A549 (cell line): ENCODE measurements around the gene UGT1A5. TPM values are rescaled to one million over a fixed set of nuclear protein-coding genes. Genes with fewer than 3 reads are reported as not detected.

Source experiments
- ATAC-seq, 2 experiments: fragments of 200-7000 bp in 1 of 2; fragments of >200 bp in 1 of 2; cut with Nextera tagmentation in 1 of 2; cut with Tn5 transposase in 1 of 2; 3 replicates each; pipeline versions ENCODE4 v1.8.0 to v1.9.1; 2018 to 2020; ENCODE audit warnings: mild to moderate bottlenecking in 1 of 2, moderate library complexity in 1 of 2
- CTCF ChIA-PET: fragments of 300-600 bp; sonication (Branson Sonifier 250); formaldehyde crosslinking; extraction: SDS; loops from one replicate; lab custom pipeline; 2021; ENCODE audit warnings: antibody characterized with exemption, inconsistent platforms; lab: Yijun Ruan, JAX
- POLR2A ChIA-PET: fragments of 350-600 bp; formaldehyde crosslinking; extraction: SDS; loops from one replicate; lab custom pipeline; 2021; ENCODE audit warnings: antibody characterized with exemption, inconsistent platforms; lab: Yijun Ruan, JAX
- DNase-seq, 2 experiments: peaks; one replicate each; pipeline versions ENCODE4 v3.0.0 to v3.0.0-alpha.2; 2011 to 2016; ENCODE audit warnings: low read depth in 1 of 2, low spot score in 1 of 2
- FAIRE-seq: peaks from 2 replicates; lab custom pipeline; 2011; peaks lifted over from hg19 to GRCh38; lab: Jason Lieb, UNC
- H3K27ac ChIP-seq, 2 experiments: fragments of >200 bp; sonication (Bioruptor Twin); formaldehyde crosslinking; 3 replicates each; pipeline ENCODE4 v1.5.1; 2016 to 2017
- H3K4me1 ChIP-seq: fragments of >200 bp; sonication (Bioruptor Twin); formaldehyde crosslinking; 3 replicates; pipeline ENCODE4 v1.6.1; 2016
- H3K4me2 ChIP-seq: fragments of >200 bp; sonication (Bioruptor Twin); formaldehyde crosslinking; 3 replicates; pipeline ENCODE4 v1.6.1; 2016
- H3K4me3 ChIP-seq: fragments of >200 bp; sonication (Bioruptor Twin); formaldehyde crosslinking; 3 replicates; pipeline ENCODE4 v1.5.1; 2016
- H3K9me3 ChIP-seq: fragments of >200 bp; sonication (Bioruptor Twin); formaldehyde crosslinking; 3 replicates; pipeline ENCODE4 v1.6.1; 2016
- BHLHE40 ChIP-seq: IDR thresholded peaks from 2 replicates; pipeline ENCODE4 v1.6.1; 2012; ENCODE audit warnings: low read depth, low read length, inconsistent platforms
- CBX2 ChIP-seq: fragments of 200-600 bp; sonication (generic); IDR thresholded peaks from 2 replicates; pipeline ENCODE4 v1.6.1; 2016; ENCODE audit warnings: low read depth, mild to moderate bottlenecking, borderline replicate concordance
- CHD2 ChIP-seq: fragments of 150-350 bp; IDR thresholded peaks from 2 replicates; pipeline ENCODE4 v1.6.1; 2014; ENCODE audit warnings: low read length; ENCODE audit not compliant: partially characterized antibody
- FOSL2 ChIP-seq, 2 experiments: fragments of 450-650 bp in 1 of 2; fragments of >200 bp in 1 of 2; sonication (Bioruptor Twin) in 1 of 2; formaldehyde crosslinking; IDR thresholded peaks; 2 replicates each; pipeline versions ENCODE4 v1.5.0 to v1.6.1; 2016 to 2020; ENCODE audit warnings: mild to moderate bottlenecking in 1 of 2, moderate library complexity in 1 of 2
- GATA3 ChIP-seq: IDR thresholded peaks from 2 replicates; pipeline ENCODE4 v1.6.1; 2012; ENCODE audit warnings: borderline replicate concordance
- HDAC2 ChIP-seq: fragments of 200-600 bp; sonication (generic); IDR thresholded peaks from 2 replicates; pipeline ENCODE4 v1.6.1; 2016
- HEYL ChIP-seq: fragments of 250-450 bp; sonication (Bioruptor Pico); IDR thresholded peaks from 2 replicates; pipeline ENCODE4 v1.8.0; 2021; ENCODE audit warnings: mild to moderate bottlenecking, moderate library complexity
- HOXB13 ChIP-seq: fragments of 250-450 bp; sonication (Bioruptor Pico); IDR thresholded peaks from 2 replicates; pipeline ENCODE4 v1.5.0; 2020; ENCODE audit warnings: low read depth, mild to moderate bottlenecking, moderate library complexity
- JUNB ChIP-seq: fragments of >200 bp; sonication (Bioruptor Twin); formaldehyde crosslinking; IDR thresholded peaks from 2 replicates; pipeline ENCODE4 v1.6.1; 2016
- MAFK ChIP-seq: fragments of 450-650 bp; IDR thresholded peaks from 2 replicates; pipeline ENCODE4 v1.6.1; 2014; ENCODE audit not compliant: partially characterized antibody
- NFE2L2 ChIP-seq: fragments of 150-350 bp; conservative IDR thresholded peaks from 2 replicates; pipeline ENCODE4 v1.6.1; 2014; ENCODE audit warnings: low read length
- PHF8 ChIP-seq: fragments of 200-600 bp; sonication (generic); IDR thresholded peaks from 2 replicates; pipeline ENCODE4 v1.6.1; 2016; ENCODE audit warnings: low read depth, mild to moderate bottlenecking, antibody characterized with exemption, moderate library complexity, borderline replicate concordance
- RAD21 ChIP-seq, 2 experiments: fragments of >200 bp in 1 of 2; sonication (Bioruptor Twin) in 1 of 2; formaldehyde crosslinking in 1 of 2; IDR thresholded peaks in 1 of 2; conservative IDR thresholded peaks in 1 of 2; 2 replicates in 1 of 2; 3 replicates in 1 of 2; pipeline ENCODE4 v1.6.1; 2012 to 2018; ENCODE audit warnings: inconsistent platforms in 1 of 2
- RCOR1 ChIP-seq: fragments of 150-350 bp; IDR thresholded peaks from 2 replicates; pipeline ENCODE4 v1.6.1; 2014; ENCODE audit warnings: antibody characterized with exemption, low read length, low read depth
- RFX5 ChIP-seq: fragments of 450-650 bp; IDR thresholded peaks from 2 replicates; pipeline ENCODE4 v1.7.1; 2014; ENCODE audit warnings: antibody characterized with exemption, mild to moderate bottlenecking, moderate library complexity
- SMC3 ChIP-seq: fragments of >200 bp; sonication (Bioruptor Twin); formaldehyde crosslinking; IDR thresholded peaks from 3 replicates; pipeline ENCODE4 v1.6.1; 2018; ENCODE audit warnings: inconsistent platforms
- SREBF2 ChIP-seq: fragments of 450-650 bp; IDR thresholded peaks from 2 replicates; pipeline ENCODE4 v1.6.1; 2014; ENCODE audit warnings: mild to moderate bottlenecking, moderate library complexity
- TFCP2L1 ChIP-seq: fragments of 250-450 bp; sonication (Bioruptor Pico); IDR thresholded peaks from 2 replicates; pipeline ENCODE4 v1.5.0; 2021; ENCODE audit warnings: mild to moderate bottlenecking
- TP53 ChIP-seq: fragments of 250-450 bp; sonication (Bioruptor Pico); IDR thresholded peaks from 2 replicates; pipeline ENCODE4 v1.5.0; 2021; ENCODE audit warnings: mild to moderate bottlenecking, moderate library complexity
- ZC3H11A ChIP-seq: fragments of 450-650 bp; IDR thresholded peaks from 2 replicates; pipeline ENCODE4 v1.6.1; 2014; ENCODE audit warnings: antibody characterized with exemption, mild to moderate bottlenecking
- ZSCAN20 ChIP-seq: fragments of 250-450 bp; sonication (Bioruptor Pico); IDR thresholded peaks from 2 replicates; pipeline ENCODE4 v1.8.0; 2022; ENCODE audit warnings: mild to moderate bottlenecking, moderate library complexity
- WGBS: methylation state at CpG from one replicate; pipeline ENCODE4 v1.1.6; 2017; ENCODE audit errors: missing lambda C conversion rate; 5-methylcytosine and 5-hydroxymethylcytosine counted together
- polyA plus RNA-seq, 4 experiments: library from polyadenylated mRNA; depleted of rRNA in 3 of 4; stranded (reverse); fragments of >200 nt; fragmentation: RNase III in 1 of 4; extraction: RNeasy Plus Mini Kit Qiagen cat#74134 plus additional on column Dnase treatment in 1 of 4; gene quantifications; 2 replicates in 3 of 4; 3 replicates in 1 of 4; pipeline ENCODE4 v1.2.3, GENCODE V29; 2011 to 2017
- TF ChIP-seq, protein P1 (sequence below): fragments of 250-450 bp; sonication (Bioruptor Pico); IDR thresholded peaks from 2 replicates; pipeline ENCODE4 v1.5.0; 2021; ENCODE audit warnings: mild to moderate bottlenecking, moderate library complexity, borderline replicate concordance
- TF ChIP-seq, protein P2 (sequence below): fragments of 150-350 bp; IDR thresholded peaks from 2 replicates; pipeline ENCODE4 v1.6.1; 2014; ENCODE audit warnings: low read depth, mild to moderate bottlenecking, low read length
- TF ChIP-seq, protein P3 (sequence below): fragments of 450-650 bp; IDR thresholded peaks from 2 replicates; pipeline ENCODE4 v1.6.1; 2014; ENCODE audit warnings: antibody characterized with exemption
- TF ChIP-seq, protein P4 (sequence below): IDR thresholded peaks from 2 replicates; pipeline ENCODE4 v1.6.1; 2012

UGT1A5 gene
- polyA plus RNA-seq, 2 of the 4 experiments (the other 2 are of a cell fraction), result 0.05 TPM; not detected in 1

DNA sequence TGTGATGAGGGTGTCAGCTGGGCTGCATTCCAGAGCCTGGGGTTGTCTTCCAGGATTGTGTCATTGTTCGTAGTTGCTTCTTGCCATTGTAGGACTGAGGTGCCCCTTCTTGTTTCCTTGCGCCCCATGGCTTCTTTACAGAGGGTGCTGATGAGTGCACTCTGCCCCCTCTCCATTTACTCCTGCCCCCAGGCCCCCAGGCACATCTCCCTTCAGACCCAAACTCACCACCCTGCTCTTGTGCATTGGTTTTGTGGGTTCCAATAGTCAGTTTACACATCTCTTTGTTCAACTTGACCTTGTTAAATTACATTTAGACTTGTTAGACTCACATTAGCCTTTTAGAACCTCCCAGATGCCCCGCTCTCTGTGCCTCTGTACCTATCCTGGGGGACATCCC, 108.5 kb downstream of the UGT1A5 start:
- FAIRE-seq (no peak), DNase-seq (no peak)
- 94% methylated on average over 3 of the region's 3 CpGs for WGBS
- Histone ChIP-seq H3K4me3 (no peak overlapping the region), H3K27ac (peak overlapping the region in 1 of 2 experiments; percentile 81; a peak in 3 of 6 replicates), H3K9me3 (0 out of 3 replicates have a peak, but pooled peaks cover 1% of the 10 kb centered on the region), H3K4me2 (no peak overlapping the region)
- CTCF ChIA-PET, result interaction anchor here (0.6 to 1.9 kb wide), 5 partner anchors 12 to 110 kb away, joined by 3 to 12 read pairs (median 3); no protein-coding TSS in a partner anchor
- TF ChIP-seq CBX2, result no peak
- TF ChIP-seq ZSCAN20 (CRISPR knock-in tag), result no peak
- no peak for TF ChIP-seq NFE2L2
- TF ChIP-seq PHF8, result no peak
- TF ChIP-seq, protein P1, sequence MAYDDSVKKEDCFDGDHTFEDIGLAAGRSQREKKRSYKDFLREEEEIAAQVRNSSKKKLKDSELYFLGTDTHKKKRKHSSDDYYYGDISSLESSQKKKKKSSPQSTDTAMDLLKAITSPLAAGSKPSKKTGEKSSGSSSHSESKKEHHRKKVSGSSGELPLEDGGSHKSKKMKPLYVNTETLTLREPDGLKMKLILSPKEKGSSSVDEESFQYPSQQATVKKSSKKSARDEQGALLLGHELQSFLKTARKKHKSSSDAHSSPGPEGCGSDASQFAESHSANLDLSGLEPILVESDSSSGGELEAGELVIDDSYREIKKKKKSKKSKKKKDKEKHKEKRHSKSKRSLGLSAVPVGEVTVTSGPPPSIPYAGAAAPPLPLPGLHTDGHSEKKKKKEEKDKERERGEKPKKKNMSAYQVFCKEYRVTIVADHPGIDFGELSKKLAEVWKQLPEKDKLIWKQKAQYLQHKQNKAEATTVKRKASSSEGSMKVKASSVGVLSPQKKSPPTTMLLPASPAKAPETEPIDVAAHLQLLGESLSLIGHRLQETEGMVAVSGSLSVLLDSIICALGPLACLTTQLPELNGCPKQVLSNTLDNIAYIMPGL (CRISPR knock-in tag), result no peak
- TF ChIP-seq, protein P2, sequence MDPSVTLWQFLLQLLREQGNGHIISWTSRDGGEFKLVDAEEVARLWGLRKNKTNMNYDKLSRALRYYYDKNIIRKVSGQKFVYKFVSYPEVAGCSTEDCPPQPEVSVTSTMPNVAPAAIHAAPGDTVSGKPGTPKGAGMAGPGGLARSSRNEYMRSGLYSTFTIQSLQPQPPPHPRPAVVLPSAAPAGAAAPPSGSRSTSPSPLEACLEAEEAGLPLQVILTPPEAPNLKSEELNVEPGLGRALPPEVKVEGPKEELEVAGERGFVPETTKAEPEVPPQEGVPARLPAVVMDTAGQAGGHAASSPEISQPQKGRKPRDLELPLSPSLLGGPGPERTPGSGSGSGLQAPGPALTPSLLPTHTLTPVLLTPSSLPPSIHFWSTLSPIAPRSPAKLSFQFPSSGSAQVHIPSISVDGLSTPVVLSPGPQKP, result no peak
- no peak for TF ChIP-seq SMC3
- no peak for TF ChIP-seq SREBF2
- TF ChIP-seq RFX5, result no peak
- TF ChIP-seq CHD2, result no peak
- TF ChIP-seq, all 56 proteins: peak for 0
- no peak for ATAC-seq
- POLR2A ChIA-PET, result interaction anchor here (1.2 kb wide), 1 partner anchor 248 kb away, joined by 11 read pairs; no protein-coding TSS in a partner anchor
- H3K4me1 ChIP-seq, result peaks cover 33% of the 10 kb centered on the region

DNA sequence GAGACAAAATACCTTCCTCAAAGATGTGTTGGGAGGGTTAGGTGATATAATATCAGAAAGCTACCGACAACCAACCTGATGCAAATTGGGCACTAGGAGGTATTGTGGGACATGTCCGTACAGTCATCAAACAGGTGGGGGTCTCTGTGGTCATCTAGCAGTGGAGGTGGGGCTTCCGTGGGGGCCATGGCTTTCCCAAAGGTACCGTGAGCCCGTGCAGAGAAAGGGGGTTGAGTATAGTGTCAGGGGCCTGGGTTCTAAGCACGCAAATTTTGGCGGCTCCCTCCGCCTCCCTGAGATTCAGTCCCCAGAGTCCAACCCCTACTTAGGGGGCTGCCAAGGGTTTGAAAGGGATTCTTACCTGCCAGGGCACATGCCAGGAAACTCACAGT, 109.0 kb downstream of the UGT1A5 start:
- Histone ChIP-seq H3K4me1 (peaks cover 28% of the 10 kb centered on the region), H3K4me2 (no peak overlapping the region), H3K9me3 (0 out of 3 replicates have a peak, but pooled peaks cover 6% of the 10 kb centered on the region), H3K4me3 (no peak overlapping the region), H3K27ac (peak overlapping the region in 1 of 2 experiments; percentile 81; a peak in 3 of 6 replicates)
- DNase-seq (no peak), FAIRE-seq (no peak), ATAC-seq (no peak)
- WGBS, result 94% methylated on average over 8 of the region's 8 CpGs
- TF ChIP-seq RCOR1 (no peak), RFX5 (no peak), JUNB (no peak), ZSCAN20 (CRISPR knock-in tag) (no peak), FOSL2 (IDR thresholded peaks at IDR 0.05) (no peak), FOSL2 (CRISPR knock-in tag; IDR thresholded peaks at IDR 0.05) (no peak), HOXB13 (CRISPR knock-in tag) (no peak), TFCP2L1 (CRISPR knock-in tag) (no peak), MAFK (no peak), HDAC2 (no peak), RAD21 (conservative IDR thresholded peaks at IDR 0.05 in 1 of 2, IDR thresholded peaks at IDR 0.05 in 1 of 2) (no peak), HEYL (CRISPR knock-in tag) (no peak), ZC3H11A (no peak), TP53 (CRISPR knock-in tag) (no peak), GATA3 (no peak), SREBF2 (no peak), PHF8 (no peak), BHLHE40 (no peak)
- TF ChIP-seq, protein P3, sequence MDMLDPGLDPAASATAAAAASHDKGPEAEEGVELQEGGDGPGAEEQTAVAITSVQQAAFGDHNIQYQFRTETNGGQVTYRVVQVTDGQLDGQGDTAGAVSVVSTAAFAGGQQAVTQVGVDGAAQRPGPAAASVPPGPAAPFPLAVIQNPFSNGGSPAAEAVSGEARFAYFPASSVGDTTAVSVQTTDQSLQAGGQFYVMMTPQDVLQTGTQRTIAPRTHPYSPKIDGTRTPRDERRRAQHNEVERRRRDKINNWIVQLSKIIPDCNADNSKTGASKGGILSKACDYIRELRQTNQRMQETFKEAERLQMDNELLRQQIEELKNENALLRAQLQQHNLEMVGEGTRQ, result no peak
- TF ChIP-seq, protein P4, sequence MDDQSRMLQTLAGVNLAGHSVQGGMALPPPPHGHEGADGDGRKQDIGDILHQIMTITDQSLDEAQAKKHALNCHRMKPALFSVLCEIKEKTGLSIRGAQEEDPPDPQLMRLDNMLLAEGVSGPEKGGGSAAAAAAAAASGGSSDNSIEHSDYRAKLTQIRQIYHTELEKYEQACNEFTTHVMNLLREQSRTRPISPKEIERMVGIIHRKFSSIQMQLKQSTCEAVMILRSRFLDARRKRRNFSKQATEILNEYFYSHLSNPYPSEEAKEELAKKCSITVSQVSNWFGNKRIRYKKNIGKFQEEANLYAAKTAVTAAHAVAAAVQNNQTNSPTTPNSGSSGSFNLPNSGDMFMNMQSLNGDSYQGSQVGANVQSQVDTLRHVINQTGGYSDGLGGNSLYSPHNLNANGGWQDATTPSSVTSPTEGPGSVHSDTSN, result no peak
- ChIA-PET CTCF (interaction anchor here (1.9 kb wide), 1 partner anchor 31 kb away, joined by 3 read pairs; no protein-coding TSS in a partner anchor), POLR2A (no interaction called here)
